Measurements from ENCODE around the gene IDH3B. TPM values are rescaled to one million over a fixed set of nuclear protein-coding genes. Genes with fewer than 3 reads are reported as not detected.

The IDH3B gene
- total and polyA plus RNA-seq, 2 donors (not counting 3 experiments of a cell fraction or from before 2014, with no cell fraction given) = 86.9 to 177 TPM

- POLR2A ChIA-PET = no interaction called here
- dilution Hi-C loops (cut with MboI; ENCODE audit: extremely low pct_ligation_motif_present, low sequenced_read_pairs) (no loop called here), intact Hi-C loops (cut with micrococcal nuclease) (no loop called here)
- CTCF ChIA-PET = interaction anchor here (0.8 to 1.9 kb wide), 6 partner anchors 9 to 501 kb away, joined by 3 to 14 read pairs (median 4); partner anchors contain the start of genes EBF4 and IDH3B
- H3K27ac ChIP-seq (ENCODE audit: insufficient read depth, low read depth, low read length) = no peak overlapping the region
- TF ChIP-seq POLR2A (IDR thresholded peaks at IDR 0.05; ENCODE audit: low read depth, low read length) (no peak), POLR2AphosphoS5 (IDR thresholded peaks at IDR 0.05; ENCODE audit: insufficient read depth, low read depth, low read length) (no peak), MYC (IDR thresholded peaks at IDR 0.05; ENCODE audit: low read depth, low read length) (no peak)
- H3K4me3 ChIP-seq (replicated peaks in 1 of 3; ENCODE audit: insufficient read depth in 1 of 3, low read depth in 1 of 3, low read length in 3 of 3) = no peak overlapping the region
- no peaks in the 10 kb centered on the region for H4K20me1 ChIP-seq (replicated peaks; ENCODE audit: control insufficient read depth, extremely low read depth, insufficient read depth, low read length)
- no peaks in the 10 kb centered on the region for H3K36me3 ChIP-seq (ENCODE audit: control insufficient read depth in 2 of 2, extremely low read depth in 1 of 2, insufficient read depth in 2 of 2, low read length in 2 of 2)
- no peaks in the 10 kb centered on the region for H3K4me1 ChIP-seq (ENCODE audit: control insufficient read depth, extremely low read depth, insufficient read depth, low read length)
- H2AFZ ChIP-seq (ENCODE audit: low read depth, low read length) = no peak overlapping the region
- H3K4me2 ChIP-seq (ENCODE audit: insufficient read depth, low read length) = no peak overlapping the region
- BruUV-seq (replicated peaks) = no TSS peak
- no peaks in the 10 kb centered on the region for H3K9me3 ChIP-seq (replicated peaks; ENCODE audit: control insufficient read depth, insufficient read depth, low read length)
- peaks cover 12 to 14% of the 10 kb centered on the region in 2 experiments for H3K27me3 ChIP-seq (ENCODE audit: control insufficient read depth in 2 of 2, insufficient read depth in 2 of 2, low read length in 2 of 2)
- H3K9ac ChIP-seq (replicated peaks; ENCODE audit: extremely low read depth, insufficient read depth, low read length) = no peak overlapping the region
- no peak for FAIRE-seq
- no peak for DNase-seq (ENCODE audit: low read depth, low spot score)
- no peaks in the 10 kb centered on the region for H3K9me1 ChIP-seq (replicated peaks; ENCODE audit: control insufficient read depth, extremely low read depth, insufficient read depth, low read length)
- no peaks in the 10 kb centered on the region for H3K79me2 ChIP-seq (ENCODE audit: control insufficient read depth, insufficient read depth, low read length)
Observed at GRCh38 chr20:2673453-2673852, 9.4 kb upstream of the IDH3B start.

GRCh38 chr20:2672446-2672845 is 8.4 kb upstream of the IDH3B start:
- no peak overlapping the region for H2AFZ ChIP-seq (ENCODE audit: low read depth, low read length)
- H3K27ac ChIP-seq (ENCODE audit: insufficient read depth, low read depth, low read length) = no peak overlapping the region
- no peaks in the 10 kb centered on the region for H3K36me3 ChIP-seq (ENCODE audit: control insufficient read depth in 2 of 2, extremely low read depth in 1 of 2, insufficient read depth in 2 of 2, low read length in 2 of 2)
- no peak for TF ChIP-seq CTCF (IDR thresholded peaks at IDR 0.05; ENCODE audit: extremely low read depth in 1 of 2, insufficient read depth in 1 of 2, low read depth in 1 of 2, low read length in 2 of 2)
- no peak for TF ChIP-seq EZH2 (IDR thresholded peaks at IDR 0.05; ENCODE audit: borderline replicate concordance, low read depth, low read length, severe bottlenecking)
- TF ChIP-seq FOS (IDR thresholded peaks at IDR 0.05; ENCODE audit: borderline replicate concordance, insufficient read depth, low read length) = no peak
- TF ChIP-seq POLR2A (IDR thresholded peaks at IDR 0.05; ENCODE audit: low read depth, low read length) = no peak
- no peak for TF ChIP-seq GATA2 (IDR thresholded peaks at IDR 0.05; ENCODE audit: insufficient read depth, insufficient read length, low read depth, low read length)
- TF ChIP-seq MYC (IDR thresholded peaks at IDR 0.05; ENCODE audit: low read depth, low read length) = no peak
- no peak for TF ChIP-seq POLR2AphosphoS5 (IDR thresholded peaks at IDR 0.05; ENCODE audit: insufficient read depth, low read depth, low read length)
- no peak for TF ChIP-seq MAX (IDR thresholded peaks at IDR 0.05; ENCODE audit: insufficient read depth, insufficient read length)
- no peak for TF ChIP-seq JUN (IDR thresholded peaks at IDR 0.05; ENCODE audit: borderline replicate concordance, insufficient read depth, insufficient read length, low read depth)
- intact Hi-C loops (cut with micrococcal nuclease) (no loop called here), dilution Hi-C loops (cut with MboI; ENCODE audit: extremely low pct_ligation_motif_present, low sequenced_read_pairs) (no loop called here)
- no peak overlapping the region for H3K4me2 ChIP-seq (ENCODE audit: insufficient read depth, low read length)
- H3K79me2 ChIP-seq (ENCODE audit: control insufficient read depth, insufficient read depth, low read length) = no peaks in the 10 kb centered on the region
- no peak overlapping the region for H3K4me3 ChIP-seq (replicated peaks in 1 of 3; ENCODE audit: insufficient read depth in 1 of 3, low read depth in 1 of 3, low read length in 3 of 3)
- no peak for FAIRE-seq
- ChIA-PET POLR2A (no interaction called here), CTCF (no interaction called here)
- BruUV-seq (replicated peaks) = no TSS peak
- H3K9ac ChIP-seq (replicated peaks; ENCODE audit: extremely low read depth, insufficient read depth, low read length) = no peak overlapping the region
- no peaks in the 10 kb centered on the region for H3K9me3 ChIP-seq (replicated peaks; ENCODE audit: control insufficient read depth, insufficient read depth, low read length)
- peaks cover 12 to 19% of the 10 kb centered on the region in 2 experiments for H3K27me3 ChIP-seq (ENCODE audit: control insufficient read depth in 2 of 2, insufficient read depth in 2 of 2, low read length in 2 of 2)
- DNase-seq (ENCODE audit: low read depth, low spot score) = no peak
- no peaks in the 10 kb centered on the region for H3K4me1 ChIP-seq (ENCODE audit: control insufficient read depth, extremely low read depth, insufficient read depth, low read length)
- no peaks in the 10 kb centered on the region for H3K9me1 ChIP-seq (replicated peaks; ENCODE audit: control insufficient read depth, extremely low read depth, insufficient read depth, low read length)
- no peaks in the 10 kb centered on the region for H4K20me1 ChIP-seq (replicated peaks; ENCODE audit: control insufficient read depth, extremely low read depth, insufficient read depth, low read length)
